GM19025 (cell line): ENCODE measurements around the gene ATG2A.

Source experiments
- ATAC-seq: cut with Tn5 transposase; IDR thresholded peaks from one replicate; pipeline ENCODE4 v1.9.1; 2021; ENCODE audit warnings: mild to moderate bottlenecking, low read depth, moderate library complexity; ENCODE audit not compliant: unreplicated experiment

ATG2A gene

DNA sequence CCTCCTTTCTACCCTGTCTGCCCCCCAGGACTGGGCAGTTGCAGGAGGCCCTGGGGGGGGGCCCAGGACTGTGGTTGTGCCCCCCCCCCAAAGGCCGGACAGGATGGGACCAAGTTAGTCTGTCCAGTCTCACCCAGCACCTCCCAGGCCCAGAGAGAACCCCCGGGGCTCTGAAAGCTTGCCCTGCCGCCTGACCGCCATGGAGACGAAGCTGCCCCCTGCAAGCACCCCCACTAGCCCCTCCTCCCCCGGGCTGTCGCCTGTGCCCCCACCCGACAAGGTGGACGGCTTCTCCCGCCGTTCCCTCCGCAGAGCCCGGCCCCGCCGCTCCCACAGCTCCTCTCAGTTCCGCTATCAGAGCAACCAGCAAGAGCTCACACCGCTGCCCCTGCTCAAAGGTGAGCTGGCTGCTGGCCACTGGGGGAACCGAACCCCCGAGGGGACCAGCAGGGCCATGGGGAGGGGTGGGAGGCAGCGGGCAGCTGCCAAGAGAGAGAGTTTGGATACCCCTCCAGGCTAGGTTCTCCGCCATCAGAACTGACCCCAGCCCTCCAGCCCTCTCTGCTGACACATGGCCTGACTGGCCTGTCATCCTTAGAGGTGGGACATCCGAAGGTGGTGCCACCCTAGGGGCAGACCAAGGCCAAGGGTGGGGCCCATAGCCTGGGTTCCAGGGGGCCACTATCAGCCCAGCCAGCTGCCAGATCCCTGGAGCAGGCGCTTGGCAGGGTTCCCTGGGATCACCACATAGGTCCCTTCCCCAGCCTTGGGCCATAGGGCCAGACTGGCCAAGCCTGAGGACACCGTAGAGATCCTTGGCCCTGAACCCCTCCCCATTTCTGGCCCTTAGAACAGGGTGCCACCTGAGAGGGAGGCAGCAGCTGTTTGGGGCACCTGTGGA lies 8.8 kb upstream of the ATG2A start:
- no peak for ATAC-seq

DNA sequence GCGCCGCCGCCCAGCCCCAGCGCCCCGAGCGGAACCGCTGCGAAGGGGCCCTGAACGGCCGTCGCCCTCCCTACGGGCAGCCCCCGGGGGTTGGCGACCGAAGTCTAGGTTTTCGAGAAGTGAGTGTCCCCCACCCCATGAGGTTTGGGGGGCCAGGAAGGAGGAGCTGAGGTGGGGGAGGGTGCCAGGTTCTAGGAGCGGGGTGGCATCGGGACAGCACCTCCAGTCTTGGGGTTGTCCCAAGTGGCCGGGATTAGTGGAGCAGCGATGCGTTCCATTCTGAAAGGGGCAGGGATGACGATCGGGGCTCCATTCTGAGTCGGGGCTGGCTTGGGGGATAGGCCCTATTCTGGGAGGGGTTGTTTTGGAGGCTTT lies 7.9 kb upstream of the ATG2A start:
- ATAC-seq = no peak

DNA sequence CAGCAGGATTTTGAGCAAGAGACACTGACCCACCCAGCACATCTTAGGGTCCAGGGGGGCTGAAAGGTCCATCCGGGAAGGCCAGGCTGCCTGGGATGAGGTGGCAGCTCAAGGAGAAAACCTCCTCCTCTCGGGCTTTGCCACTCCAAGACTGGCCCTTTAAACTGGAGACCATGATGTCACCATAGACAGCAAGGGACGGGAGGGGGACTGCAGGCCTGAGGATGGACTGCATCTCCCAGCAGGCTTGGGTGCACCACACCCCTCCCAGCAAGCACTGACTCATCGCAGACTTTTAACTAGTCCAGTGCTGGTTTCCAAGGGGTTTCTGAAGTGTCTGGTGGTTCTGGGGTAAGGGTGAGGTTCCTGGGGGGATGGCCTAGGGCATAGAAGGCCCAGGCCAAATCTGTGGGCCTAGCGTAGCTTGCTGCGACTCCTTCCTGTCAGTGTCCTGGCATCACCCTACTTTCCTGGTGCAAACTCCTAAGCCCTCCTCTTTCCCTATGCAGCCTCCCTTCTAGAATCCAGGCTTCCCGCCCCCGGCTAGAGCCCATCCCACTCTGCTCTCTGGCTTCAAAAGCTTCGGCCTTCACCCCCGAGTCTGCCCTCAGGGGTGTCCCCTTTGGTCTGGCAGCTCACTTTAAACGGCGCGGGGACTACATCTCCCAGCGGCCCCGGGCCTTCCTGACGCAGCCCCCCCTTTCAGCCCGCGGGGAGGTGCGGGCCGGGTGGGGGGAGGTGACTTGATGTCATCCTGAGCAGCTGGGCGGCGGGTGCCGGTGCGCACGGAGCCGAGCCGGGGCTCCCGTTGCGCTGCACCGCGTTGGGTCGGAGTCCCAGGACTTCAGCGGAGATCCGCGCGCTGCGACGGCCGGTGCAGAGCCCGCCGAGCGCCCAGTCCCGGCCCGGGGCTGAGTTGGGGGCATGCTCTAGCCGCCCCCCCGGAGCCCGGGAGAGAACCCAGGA lies 7.2 kb upstream of the ATG2A start, which contains the start of gene PPP2R5B:
Gene PPP2R5B (plus strand): TSS at position 746 of the 966 bp plus-strand sequence. CDS start 1,046 bp downstream, outside the sequence.
- ATAC-seq = peak; percentile 85

DNA sequence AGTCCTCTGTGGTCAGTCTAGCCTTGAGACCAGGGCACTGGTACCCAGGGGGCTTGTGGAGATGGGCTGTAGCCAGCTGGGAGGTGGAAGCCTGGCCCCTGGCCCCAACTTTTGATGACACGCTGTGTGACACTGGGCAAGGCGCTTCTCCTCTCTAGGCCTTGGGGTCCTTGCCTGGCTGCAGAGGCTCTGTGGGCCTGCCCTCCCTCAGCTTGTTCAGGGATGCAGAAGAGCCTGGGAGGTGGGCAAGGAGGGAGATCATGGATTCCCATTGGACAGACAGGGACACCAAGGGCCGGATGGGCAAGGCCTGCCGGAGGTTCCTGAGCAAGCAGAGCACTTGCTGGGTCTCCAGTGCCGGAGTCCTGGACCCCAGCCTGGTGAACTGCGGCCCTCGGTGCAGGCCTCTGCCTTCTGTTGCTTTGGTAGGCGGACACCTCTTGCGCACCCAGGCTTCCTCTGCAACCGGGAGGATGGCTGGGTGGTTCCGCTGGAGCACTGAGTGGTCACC lies 6.2 kb upstream of the ATG2A start:
- ATAC-seq = no peak

DNA sequence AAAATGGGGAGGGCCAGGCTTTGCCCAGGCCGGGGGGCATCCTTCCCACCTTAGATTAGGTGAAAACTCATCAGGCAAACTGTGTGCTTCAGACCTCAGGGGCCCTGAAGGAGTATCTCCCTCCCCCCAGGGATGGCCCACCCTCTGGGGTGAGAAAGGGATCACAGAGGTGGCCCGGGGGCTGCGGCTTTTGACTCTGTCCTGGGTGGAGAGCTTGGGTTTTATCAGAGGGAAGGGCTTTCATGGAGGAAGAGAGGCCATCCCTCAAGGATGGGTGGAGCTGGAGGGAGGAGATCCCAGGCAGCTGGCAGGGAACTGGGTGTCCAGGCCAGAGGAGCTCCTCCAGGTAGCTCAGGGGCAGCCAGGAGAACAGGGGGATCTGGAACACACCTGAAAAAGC lies 4.4 kb upstream of the ATG2A start:
- no peak for ATAC-seq

DNA sequence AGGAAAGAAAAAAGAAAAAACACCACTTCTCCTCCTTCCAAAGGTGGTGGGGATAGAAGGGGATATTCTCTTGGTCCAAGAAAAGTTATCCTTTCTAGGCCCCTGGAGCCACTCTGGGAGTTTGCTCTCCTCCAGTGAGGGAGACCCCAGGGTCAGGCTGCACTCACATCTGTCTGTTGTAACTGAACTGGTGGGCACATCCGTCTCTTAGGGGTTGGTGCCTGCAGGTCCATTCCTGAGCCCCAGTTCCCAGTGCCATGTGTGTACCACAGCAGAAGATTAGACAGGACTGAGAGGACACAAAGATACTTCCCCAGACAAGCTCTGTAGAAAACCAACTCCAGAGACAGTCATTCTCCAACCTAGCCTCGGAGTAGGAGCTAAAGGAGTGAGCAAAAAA lies 3.1 kb upstream of the ATG2A start:
- ATAC-seq = no peak

DNA sequence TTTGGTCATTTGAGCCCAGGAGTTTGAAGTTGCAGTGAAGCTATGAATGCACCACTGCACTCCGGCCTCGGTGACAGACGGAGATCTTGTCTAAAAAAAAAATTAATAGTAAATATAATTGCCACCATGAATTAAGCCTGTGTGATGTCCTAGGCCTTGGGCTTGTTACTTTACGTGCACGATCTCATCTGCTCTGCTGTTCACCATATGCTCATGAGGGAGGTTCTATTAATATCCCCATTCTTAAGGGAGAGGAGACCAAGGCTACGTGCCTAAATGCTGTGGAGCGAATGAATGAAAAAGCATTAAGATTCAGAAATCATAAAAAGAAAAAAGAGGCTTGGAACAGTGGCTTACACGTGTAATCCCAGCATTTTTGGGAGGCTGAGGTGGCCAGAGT lies 2.6 kb upstream of the ATG2A start:
- ATAC-seq = no peak

DNA sequence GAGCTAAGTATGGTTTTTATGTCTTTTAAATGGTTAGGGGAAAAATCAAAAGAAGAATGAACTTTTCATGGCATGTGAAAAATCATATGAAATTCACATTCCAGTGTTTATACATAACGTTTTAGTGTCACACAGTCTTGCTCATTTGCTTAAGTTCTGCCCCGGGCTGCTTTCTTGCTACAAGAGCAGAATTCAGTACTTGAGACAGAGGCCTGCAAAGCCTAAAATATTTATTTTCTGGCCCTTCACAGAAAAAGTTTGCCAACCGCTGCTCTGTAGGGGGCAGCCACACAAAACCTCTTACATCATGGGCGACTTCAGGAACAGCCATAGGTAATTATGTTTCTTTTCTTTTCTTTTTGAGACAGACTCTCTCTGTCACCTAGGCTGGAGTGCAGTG lies 1.0 kb upstream of the ATG2A start:
- ATAC-seq = no peak

DNA sequence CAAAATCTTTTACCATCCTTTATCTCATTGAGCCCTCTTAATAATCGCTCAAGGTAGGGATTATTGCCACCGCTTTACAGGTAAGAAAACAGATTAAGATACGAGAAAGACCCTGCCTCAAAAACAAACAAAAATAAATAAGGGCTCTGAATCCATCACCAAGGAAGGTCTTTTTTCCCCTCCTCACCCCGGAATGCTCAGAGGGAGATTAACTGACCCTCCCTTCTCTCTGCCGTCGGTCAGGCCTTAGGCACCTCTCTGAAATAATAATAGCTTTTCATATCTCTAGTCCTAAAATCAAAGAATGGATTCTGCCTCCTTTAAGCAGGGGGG lies 620 bp upstream of the ATG2A start:
- ATAC-seq = no peak

DNA sequence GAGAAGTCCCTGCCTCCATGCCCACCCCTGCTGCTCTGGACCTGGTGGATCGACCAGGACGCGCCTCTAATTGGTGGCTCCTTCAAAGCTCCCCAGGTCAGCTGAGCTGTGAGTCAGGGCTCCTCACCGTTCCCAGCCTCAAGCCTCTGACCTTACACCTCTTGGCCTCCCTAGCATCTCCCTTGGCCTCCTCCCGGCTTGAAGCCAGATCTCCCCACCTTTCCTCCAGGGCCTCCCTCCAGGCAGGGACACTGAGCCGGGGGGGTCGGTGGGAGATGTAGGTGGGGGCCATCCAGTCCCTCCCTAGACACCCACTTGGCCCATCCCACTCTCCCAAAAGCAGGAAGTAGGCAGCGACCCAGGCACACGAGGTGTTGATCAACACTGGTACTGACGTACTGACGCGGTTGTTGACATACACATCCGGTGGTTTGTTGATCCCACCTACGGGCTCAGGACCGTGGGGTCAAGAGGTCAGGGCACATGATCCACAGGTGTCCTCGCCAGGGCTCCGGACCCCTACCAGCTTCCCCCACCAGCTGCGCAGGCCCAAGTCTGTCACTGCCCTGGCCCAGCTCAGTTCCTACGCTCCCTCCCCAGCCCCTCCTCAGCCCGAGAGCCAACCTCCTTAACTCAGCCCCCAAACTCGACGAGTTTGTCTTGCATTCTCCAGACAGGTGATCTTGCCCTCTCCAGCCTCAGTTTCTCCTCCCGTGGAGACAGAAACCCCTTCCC lies 802 bp downstream of the ATG2A start:
- ATAC-seq = no peak

DNA sequence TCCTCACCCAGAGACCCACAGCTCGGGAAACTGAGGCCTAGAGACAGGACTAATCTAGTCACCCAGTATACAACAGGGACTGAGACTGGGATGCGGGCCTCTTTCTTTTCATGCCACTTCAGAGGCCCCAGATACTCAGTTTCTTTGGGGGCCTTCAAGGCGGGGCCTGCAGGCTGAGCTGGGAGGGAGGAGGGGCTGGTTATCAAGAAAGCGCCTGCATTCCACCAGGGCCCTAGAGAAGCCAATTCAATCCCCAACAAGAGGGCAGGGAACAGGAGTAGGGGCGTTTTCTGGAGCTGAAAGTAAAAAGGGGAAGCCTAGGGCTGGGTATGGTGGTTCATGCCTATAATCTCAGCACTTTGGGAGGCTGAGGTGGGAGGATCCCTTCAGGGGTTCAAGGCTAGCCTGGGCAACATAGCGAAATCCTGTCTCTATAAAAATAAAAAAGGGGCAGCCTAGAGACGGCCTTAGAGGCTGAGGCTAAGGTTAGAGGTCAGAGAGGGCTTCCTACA lies 1.6 kb downstream of the ATG2A start:
- no peak for ATAC-seq

DNA sequence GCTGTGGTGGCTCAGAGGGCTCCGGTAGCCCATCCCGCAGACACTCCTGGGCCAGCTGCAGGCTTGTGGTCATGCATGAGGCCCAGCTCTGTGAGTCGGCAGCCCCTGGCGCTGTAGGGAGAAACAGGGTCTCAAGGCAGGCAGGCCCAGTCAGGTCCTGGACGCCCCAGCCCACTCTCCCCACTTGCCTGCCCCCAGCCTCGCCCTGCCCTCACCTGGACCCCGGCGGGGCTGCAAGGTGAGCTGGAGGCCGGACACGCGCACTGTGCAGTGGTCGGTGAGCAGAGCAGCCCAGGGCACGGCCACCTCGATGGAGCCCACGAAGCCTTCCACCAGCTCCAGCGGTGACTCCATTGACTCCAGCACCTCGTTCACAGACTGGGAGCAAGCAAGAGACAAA lies 2.9 kb downstream of the ATG2A start:
- no peak for ATAC-seq

DNA sequence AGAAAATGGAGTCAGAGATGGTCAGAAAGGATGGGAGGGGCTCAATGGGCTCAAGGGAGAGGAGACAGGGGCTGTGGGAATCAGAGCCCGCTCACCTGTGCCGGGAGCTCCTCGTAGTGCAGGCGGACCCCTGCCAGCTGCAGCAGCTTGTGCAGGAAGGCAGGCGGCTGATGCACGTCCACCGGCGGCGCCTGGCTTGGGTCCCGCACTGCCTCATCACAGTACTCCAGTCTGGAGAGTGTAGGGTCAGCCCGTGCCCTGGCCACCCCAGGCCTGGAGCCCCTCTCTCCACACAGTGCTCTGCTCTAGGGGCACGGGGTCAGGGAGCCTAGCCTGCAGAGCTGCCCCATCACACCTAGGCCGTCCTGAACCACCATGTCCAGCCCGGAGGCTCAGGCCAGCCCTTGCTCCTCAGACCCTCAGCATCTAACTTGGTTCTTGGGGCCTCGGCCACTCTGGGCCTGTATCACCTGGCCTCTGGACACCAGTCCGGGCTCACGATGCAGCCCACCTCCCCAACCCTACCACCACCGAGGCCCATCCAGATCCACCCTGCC lies 3.8 kb downstream of the ATG2A start:
- no peak for ATAC-seq

DNA sequence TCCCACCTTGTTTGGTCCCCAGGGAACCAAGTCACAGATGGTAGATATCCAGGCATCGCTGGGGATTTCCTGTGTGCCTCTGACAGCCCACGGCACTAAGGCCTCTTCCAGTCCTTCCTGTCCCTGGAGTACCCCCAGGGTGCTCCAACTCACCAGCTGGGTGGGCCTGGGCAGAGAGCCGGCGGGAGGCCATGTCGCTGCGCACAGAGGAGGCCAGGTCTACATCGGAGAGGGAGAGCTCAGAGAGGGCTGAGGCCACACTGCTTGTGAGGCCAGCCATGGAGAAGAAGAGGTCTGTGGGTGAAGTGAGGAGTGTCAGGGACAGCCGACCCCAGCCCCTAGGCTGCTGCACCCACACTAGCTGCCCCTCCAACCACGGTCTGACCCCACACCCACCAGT lies 5.3 kb downstream of the ATG2A start:
- no peak for ATAC-seq

DNA sequence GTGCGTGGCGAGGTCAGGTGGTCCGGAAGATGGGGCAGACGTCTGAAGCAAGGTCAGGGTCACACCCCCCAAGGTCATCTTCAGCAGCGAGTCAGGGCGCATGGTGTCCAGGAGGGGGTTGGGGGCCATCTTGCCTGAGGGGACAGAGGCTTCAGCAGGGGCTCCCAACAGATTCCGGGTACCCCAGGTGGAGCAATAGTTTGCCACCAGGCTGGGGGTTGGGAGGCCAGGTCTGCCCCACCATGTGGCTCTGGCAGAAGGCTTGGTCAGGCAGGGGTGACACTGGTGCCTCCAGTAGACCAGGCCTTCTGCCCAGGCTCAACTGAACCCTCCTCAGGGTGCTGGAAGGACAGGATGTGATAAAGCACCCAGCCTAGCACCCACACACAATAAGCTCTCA lies 5.9 kb downstream of the ATG2A start:
- ATAC-seq = no peak

DNA sequence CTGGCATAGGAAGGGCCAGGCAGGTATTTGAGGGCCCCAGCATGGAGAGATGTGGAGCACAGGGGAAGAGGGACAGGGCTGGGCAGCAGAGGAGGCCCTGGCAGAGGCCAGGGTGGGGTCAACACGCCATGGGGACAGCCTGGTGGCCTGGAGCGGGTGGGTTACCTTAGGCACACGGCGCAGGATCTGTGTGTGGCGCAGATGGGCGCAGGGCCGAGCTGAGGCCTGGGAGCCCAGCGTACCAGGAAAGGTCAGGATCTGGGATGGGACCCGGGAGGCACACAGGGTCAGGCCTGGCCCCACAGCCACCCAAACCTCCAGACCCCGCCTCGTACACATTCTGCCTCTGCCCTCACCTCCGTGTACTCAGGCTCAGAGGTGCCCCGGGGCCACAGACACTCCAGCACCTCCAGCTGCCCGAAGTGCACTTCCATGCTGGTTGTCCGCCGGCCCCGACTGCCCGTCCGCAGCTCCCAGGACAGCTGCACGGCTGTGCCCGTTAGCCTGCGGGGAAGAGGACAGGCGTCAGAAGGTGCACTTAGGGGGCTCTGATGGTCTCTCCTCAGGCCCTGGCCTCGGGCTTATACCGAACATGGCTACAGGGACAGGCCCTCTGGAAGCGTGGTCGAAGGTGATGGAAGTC lies 6.4 kb downstream of the ATG2A start:
- no peak for ATAC-seq

DNA sequence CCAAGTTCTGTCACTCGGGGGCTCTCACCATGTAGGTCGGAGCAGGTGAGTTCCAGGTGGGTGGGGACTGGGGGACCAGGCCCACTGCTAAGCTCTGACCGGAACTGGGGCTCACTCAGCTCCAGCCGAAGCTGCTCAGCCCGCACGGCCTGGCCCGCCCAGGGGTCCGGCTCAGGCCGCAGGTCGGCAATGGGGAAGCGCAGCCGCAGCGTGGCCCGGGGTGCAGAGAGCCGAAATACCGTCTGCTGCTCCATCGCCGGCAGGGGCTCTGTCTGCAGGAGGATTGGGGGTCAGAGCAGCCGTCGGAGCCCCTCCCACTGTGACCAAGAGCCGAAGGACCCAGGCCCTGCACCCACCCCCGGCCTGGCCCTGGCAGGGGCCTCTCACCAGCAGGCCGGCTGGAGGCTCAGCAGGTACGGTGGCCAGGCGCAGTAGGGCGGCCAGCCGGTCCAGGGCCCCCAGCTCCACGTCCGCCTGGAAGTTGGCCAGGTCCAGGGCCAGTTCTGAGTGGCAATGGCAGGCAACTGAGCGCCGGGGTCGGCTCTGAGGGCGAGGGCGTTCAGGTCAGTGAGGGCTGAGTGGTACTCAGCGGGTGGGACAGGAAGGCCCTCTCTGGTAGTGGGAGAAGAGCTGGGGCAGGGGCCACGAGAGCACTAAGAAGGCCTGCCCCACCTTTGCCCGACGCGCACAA lies 7.2 kb downstream of the ATG2A start:
- ATAC-seq = no peak

DNA sequence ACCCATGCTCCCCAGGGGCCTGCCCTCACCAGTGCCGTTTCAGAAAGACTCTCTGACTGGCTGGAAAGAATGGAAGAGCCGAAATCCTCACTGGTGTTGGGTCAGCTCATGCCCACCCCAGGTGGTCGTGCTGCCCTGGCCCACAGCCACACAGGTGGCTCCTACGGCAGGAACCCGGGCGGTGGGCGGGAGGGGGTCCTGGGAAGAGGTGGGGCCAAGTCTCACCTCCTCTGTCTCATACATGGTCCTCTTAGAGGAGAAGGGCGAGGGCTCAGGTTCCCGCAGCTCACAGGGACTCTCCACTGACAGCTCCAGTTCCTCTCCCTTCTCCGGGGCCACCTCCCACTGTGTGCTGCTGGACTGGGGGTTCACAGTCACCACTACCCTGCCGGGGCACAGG lies 8.2 kb downstream of the ATG2A start:
- no peak for ATAC-seq

DNA sequence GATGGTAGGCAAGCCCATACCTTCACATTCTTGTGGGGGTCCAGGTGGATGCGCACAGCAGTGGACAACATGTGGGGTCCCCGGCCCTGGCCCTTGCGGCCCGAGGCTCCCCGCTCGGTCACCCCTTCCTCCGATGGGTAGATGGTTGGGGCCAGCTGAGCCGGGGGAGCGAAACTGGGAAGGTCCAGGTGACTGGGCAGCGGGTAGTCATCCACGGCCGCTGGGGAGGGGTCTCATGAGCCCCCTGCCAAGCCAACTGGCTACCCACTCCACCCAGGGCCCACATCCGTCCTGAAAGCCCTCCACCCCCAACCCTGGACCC lies 10.7 kb downstream of the ATG2A start:
- ATAC-seq = no peak
